Fibroblast of villous mesenchyme (primary cell): ENCODE results near the gene CTDNEP1. TPM values are rescaled to one million over a fixed set of nuclear protein-coding genes. Genes with fewer than 3 reads are reported as not detected.

Experiments used
- DNase-seq: peaks from one replicate; pipeline ENCODE4 v3.0.0-alpha.2; 2010; ENCODE audit warnings: low read depth
- H3K4me3 ChIP-seq: 2 replicates; pipeline ENCODE4 v1.5.1; 2011; ENCODE audit warnings: low read depth, mild to moderate bottlenecking, low read length
- CTCF ChIP-seq: IDR thresholded peaks from 2 replicates; pipeline ENCODE4 v1.5.1; 2012; ENCODE audit warnings: low read depth, mild to moderate bottlenecking, low read length; ENCODE audit not compliant: insufficient read depth
- total RNA-seq: library from RNA; depleted of rRNA; stranded (reverse); fragments of >200 nt; gene quantifications from 2 replicates; pipeline ENCODE4 v1.2.3, GENCODE V29; 2012

Gene CTDNEP1
- total RNA-seq, 1 donor = 34.1 TPM

DNA sequence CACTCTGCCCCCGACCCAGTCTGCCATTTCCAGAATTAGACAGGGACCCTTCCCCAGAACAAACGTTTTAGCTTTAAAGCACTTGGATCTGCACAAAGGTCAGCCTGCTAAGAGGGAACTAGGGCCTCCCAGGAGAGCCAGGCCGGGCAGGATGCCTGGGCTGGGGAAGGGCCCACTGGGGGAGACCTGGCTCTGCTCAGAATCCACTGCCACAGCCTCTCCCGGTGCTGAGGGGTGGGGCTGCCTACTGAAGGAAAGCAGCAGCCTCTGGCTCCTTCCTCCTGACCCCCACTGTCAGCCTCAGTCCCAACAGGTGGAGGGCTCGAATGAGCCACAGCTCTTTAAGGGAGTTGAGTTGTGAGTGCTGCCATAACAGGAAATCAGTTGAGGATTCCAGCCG lies 41.2 kb upstream of the CTDNEP1 start:
- TF ChIP-seq CTCF = no peak
- DNase-seq = no peak
- no peak overlapping the region for H3K4me3 ChIP-seq

- no peak for DNase-seq
- no peak overlapping the region for H3K4me3 ChIP-seq
- TF ChIP-seq CTCF = no peak
Measured at GRCh38 chr17:7292194-7292593, 40.7 kb upstream of the CTDNEP1 start.

GRCh38 chr17:7290685-7291084 lies 39.2 kb upstream of the CTDNEP1 start:
- H3K4me3 ChIP-seq = no peak overlapping the region
- TF ChIP-seq CTCF = no peak
- no peak for DNase-seq

GRCh38 chr17:7290166-7290565 lies 38.6 kb upstream of the CTDNEP1 start:
- no peak overlapping the region for H3K4me3 ChIP-seq
- DNase-seq = no peak
- TF ChIP-seq CTCF = no peak

GRCh38 chr17:7289256-7290032 lies 37.9 kb upstream of the CTDNEP1 start:
- no peak for TF ChIP-seq CTCF
- no peak for DNase-seq
- H3K4me3 ChIP-seq = no peak overlapping the region

- no peak for DNase-seq
- no peak for TF ChIP-seq CTCF
- no peak overlapping the region for H3K4me3 ChIP-seq
Measured at GRCh38 chr17:7285679-7286078, 34.1 kb upstream of the CTDNEP1 start.

DNA sequence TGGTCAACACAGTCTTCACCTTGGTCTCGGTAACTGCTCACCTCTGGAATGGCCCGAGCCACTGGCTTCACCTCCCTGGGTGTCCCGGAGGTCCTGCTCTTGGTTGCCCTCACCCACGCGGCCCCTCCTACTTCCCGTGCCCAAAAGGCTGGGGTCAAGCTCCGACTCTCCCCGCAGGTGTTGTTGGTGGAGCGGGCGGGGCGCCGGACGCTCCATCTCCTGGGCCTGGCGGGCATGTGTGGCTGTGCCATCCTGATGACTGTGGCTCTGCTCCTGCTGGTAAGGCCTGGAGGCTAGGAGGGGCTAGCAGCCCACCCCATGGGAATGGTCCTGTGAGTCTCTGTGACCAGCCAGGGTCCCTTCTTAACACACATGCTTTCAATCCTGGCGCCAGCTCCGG lies 33.4 kb upstream of the CTDNEP1 start:
- no peak for TF ChIP-seq CTCF
- DNase-seq = no peak
- H3K4me3 ChIP-seq = no peak overlapping the region
